Esophagus mucosa (tissue), 1 donor: ENCODE results near the gene FSIP1. TPM values are rescaled to one million over a fixed set of nuclear protein-coding genes. Genes with fewer than 3 reads are reported as not detected.

Experiments used
- ATAC-seq: fragments of 200-7000 bp; cut with Tn5 transposase; one replicate; pipeline ENCODE4 v1.9.1; 2020
- total RNA-seq: library from RNA; stranded (reverse); gene quantifications from one replicate; pipeline ENCODE4 v1.2.4, GENCODE V29; 2023
- donor health status: DM: yes; HTN: yes; CAD: no.

Gene FSIP1
- total RNA-seq, 1 donor from 2014 or later: 0.28 TPM

- no peak for ATAC-seq
Observed at GRCh38 chr15:39593656-39594445, 188.8 kb downstream of the FSIP1 start.

GRCh38 chr15:39593071-39593655 is 189.5 kb downstream of the FSIP1 start:
- no peak for ATAC-seq

- no peak for ATAC-seq
Observed at GRCh38 chr15:39592500-39592899, 190.1 kb downstream of the FSIP1 start.

- no peak for ATAC-seq
Observed at GRCh38 chr15:39591896-39592315, 190.7 kb downstream of the FSIP1 start.

- ATAC-seq: no peak
Observed at GRCh38 chr15:39591141-39591895, 191.3 kb downstream of the FSIP1 start.

- no peak for ATAC-seq
Observed at GRCh38 chr15:39589815-39590644, 192.6 kb downstream of the FSIP1 start.

GRCh38 chr15:39589193-39589814 is 193.3 kb downstream of the FSIP1 start:
- ATAC-seq: no peak

- ATAC-seq: no peak
Observed at GRCh38 chr15:39588531-39589192, 194.0 kb downstream of the FSIP1 start.

GRCh38 chr15:39587731-39588530 is 194.7 kb downstream of the FSIP1 start:
- no peak for ATAC-seq

- ATAC-seq: no peak
Observed at GRCh38 chr15:39587096-39587721, 195.4 kb downstream of the FSIP1 start.

GRCh38 chr15:39586387-39587095 is 196.1 kb downstream of the FSIP1 start:
- no peak for ATAC-seq

- ATAC-seq: no peak
Observed at GRCh38 chr15:39585871-39586301, 196.8 kb downstream of the FSIP1 start.

GRCh38 chr15:39585389-39585841 is 197.2 kb downstream of the FSIP1 start:
- ATAC-seq: no peak

GRCh38 chr15:39584662-39585388 is 197.8 kb downstream of the FSIP1 start:
- ATAC-seq: no peak

- ATAC-seq: no peak
Observed at GRCh38 chr15:39584266-39584659, 198.4 kb downstream of the FSIP1 start.

- ATAC-seq: no peak
Observed at GRCh38 chr15:39583596-39584265, 198.9 kb downstream of the FSIP1 start.

- no peak for ATAC-seq
Observed at GRCh38 chr15:39582977-39583595, 199.6 kb downstream of the FSIP1 start.
